ENCODE results near the gene STRIT1. TPM values are rescaled to one million over a fixed set of nuclear protein-coding genes. Genes with fewer than 3 reads are reported as not detected.

STRIT1 gene
- total RNA-seq, 1 experiment from 2014 or later: not detected

DNA sequence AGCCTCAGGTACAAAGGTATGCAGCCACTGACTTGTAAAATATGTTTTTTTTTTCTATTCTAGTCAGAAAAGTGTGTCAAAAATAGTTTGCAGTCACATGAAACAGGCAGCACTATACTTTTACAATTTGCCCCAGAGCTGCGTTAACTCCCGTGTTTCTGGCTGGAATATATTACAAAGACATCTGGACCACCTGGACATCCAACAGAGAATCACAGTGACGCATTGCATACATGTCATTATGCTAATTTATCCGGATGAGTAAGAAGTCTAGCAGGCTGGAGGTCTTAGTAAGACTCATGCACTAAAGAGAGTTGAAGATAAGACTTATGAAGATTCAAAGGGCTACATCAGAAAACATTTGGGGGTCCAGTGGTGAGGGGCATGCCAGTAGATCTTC, 39.2 kb upstream of the STRIT1 start:
- H3K9me3 ChIP-seq (ENCODE audit: low read depth, low read length, poor library complexity, severe bottlenecking): no peaks in the 10 kb centered on the region
- no TSS peak for BruUV-seq (replicated peaks)
- no peaks in the 10 kb centered on the region for H3K27me3 ChIP-seq (replicated peaks; ENCODE audit: insufficient read depth, low read depth, low read length, poor library complexity)
- intact Hi-C loops (cut with micrococcal nuclease; ENCODE audit: unreplicated experiment): no loop called here
- peak; percentile 12 for DNase-seq (ENCODE audit: low spot score)
- H3K4me1 ChIP-seq (ENCODE audit: insufficient read depth, low read length, poor library complexity, severe bottlenecking): no peaks in the 10 kb centered on the region
- ChIA-PET CTCF (no interaction called here), POLR2A (ENCODE audit: low non-redundant PET) (no interaction called here)
- no peaks in the 10 kb centered on the region for H3K36me3 ChIP-seq (ENCODE audit: insufficient read depth, low read length, poor library complexity, severe bottlenecking)
- TF ChIP-seq, protein P1, sequence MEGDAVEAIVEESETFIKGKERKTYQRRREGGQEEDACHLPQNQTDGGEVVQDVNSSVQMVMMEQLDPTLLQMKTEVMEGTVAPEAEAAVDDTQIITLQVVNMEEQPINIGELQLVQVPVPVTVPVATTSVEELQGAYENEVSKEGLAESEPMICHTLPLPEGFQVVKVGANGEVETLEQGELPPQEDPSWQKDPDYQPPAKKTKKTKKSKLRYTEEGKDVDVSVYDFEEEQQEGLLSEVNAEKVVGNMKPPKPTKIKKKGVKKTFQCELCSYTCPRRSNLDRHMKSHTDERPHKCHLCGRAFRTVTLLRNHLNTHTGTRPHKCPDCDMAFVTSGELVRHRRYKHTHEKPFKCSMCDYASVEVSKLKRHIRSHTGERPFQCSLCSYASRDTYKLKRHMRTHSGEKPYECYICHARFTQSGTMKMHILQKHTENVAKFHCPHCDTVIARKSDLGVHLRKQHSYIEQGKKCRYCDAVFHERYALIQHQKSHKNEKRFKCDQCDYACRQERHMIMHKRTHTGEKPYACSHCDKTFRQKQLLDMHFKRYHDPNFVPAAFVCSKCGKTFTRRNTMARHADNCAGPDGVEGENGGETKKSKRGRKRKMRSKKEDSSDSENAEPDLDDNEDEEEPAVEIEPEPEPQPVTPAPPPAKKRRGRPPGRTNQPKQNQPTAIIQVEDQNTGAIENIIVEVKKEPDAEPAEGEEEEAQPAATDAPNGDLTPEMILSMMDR (conservative IDR thresholded peaks at IDR 0.05; ENCODE audit: low read depth, low read length): no peak
- TF ChIP-seq EZH2 (IDR thresholded peaks at IDR 0.05; ENCODE audit: borderline replicate concordance, low read depth, low read length, poor library complexity, severe bottlenecking): no peak
- H3K27ac ChIP-seq (ENCODE audit: low read depth, low read length, poor library complexity, severe bottlenecking): no peak overlapping the region
- no peak overlapping the region for H3K4me3 ChIP-seq (ENCODE audit: low read depth, low read length, poor library complexity, severe bottlenecking)

DNA sequence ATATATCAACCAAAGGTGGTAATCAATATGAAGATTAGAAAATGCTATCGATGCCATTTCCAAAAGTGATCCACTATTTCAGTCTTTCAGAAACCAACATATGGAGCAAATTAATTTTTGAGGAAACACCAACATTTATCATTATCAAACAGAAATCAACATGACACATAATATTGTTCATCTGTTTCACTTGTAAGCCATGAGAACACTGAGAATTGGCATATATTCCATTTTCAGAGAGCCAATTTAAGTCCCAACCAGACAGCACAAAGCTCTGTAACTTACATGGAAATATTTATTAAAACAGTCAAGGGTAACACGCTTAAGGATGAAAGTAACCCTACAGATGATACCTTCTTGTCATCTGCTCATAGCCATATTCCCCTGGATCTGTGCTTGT, 37.6 kb upstream of the STRIT1 start:
- POLR2A ChIA-PET (ENCODE audit: low non-redundant PET): no interaction called here
- Histone ChIP-seq H3K36me3 (ENCODE audit: insufficient read depth, low read length, poor library complexity, severe bottlenecking) (no peaks in the 10 kb centered on the region), H3K27ac (ENCODE audit: low read depth, low read length, poor library complexity, severe bottlenecking) (no peak overlapping the region), H3K9me3 (ENCODE audit: low read depth, low read length, poor library complexity, severe bottlenecking) (no peaks in the 10 kb centered on the region), H3K4me3 (ENCODE audit: low read depth, low read length, poor library complexity, severe bottlenecking) (no peak overlapping the region), H3K27me3 (replicated peaks; ENCODE audit: insufficient read depth, low read depth, low read length, poor library complexity) (no peaks in the 10 kb centered on the region), H3K4me1 (ENCODE audit: insufficient read depth, low read length, poor library complexity, severe bottlenecking) (no peaks in the 10 kb centered on the region)
- intact Hi-C loops (cut with micrococcal nuclease; ENCODE audit: unreplicated experiment): no loop called here
- CTCF ChIA-PET: no interaction called here
- no TSS peak for BruUV-seq (replicated peaks)
- DNase-seq (ENCODE audit: low spot score): no peak
- TF ChIP-seq, protein P1 (conservative IDR thresholded peaks at IDR 0.05; ENCODE audit: low read depth, low read length): no peak
- TF ChIP-seq EZH2 (IDR thresholded peaks at IDR 0.05; ENCODE audit: borderline replicate concordance, low read depth, low read length, poor library complexity, severe bottlenecking): no peak

- Histone ChIP-seq H3K4me3 (ENCODE audit: low read depth, low read length, poor library complexity, severe bottlenecking) (no peak overlapping the region), H3K27ac (ENCODE audit: low read depth, low read length, poor library complexity, severe bottlenecking) (no peak overlapping the region), H3K27me3 (replicated peaks; ENCODE audit: insufficient read depth, low read depth, low read length, poor library complexity) (no peaks in the 10 kb centered on the region), H3K9me3 (ENCODE audit: low read depth, low read length, poor library complexity, severe bottlenecking) (no peaks in the 10 kb centered on the region), H3K36me3 (ENCODE audit: insufficient read depth, low read length, poor library complexity, severe bottlenecking) (no peaks in the 10 kb centered on the region), H3K4me1 (ENCODE audit: insufficient read depth, low read length, poor library complexity, severe bottlenecking) (peaks cover 5% of the 10 kb centered on the region)
- intact Hi-C loops (cut with micrococcal nuclease; ENCODE audit: unreplicated experiment): no loop called here
- ChIA-PET POLR2A (ENCODE audit: low non-redundant PET) (no interaction called here), CTCF (no interaction called here)
- BruUV-seq (replicated peaks): no TSS peak
- no peak for TF ChIP-seq EZH2 (IDR thresholded peaks at IDR 0.05; ENCODE audit: borderline replicate concordance, low read depth, low read length, poor library complexity, severe bottlenecking)
- TF ChIP-seq, protein P1 (conservative IDR thresholded peaks at IDR 0.05; ENCODE audit: low read depth, low read length): no peak
- no peak for DNase-seq (ENCODE audit: low spot score)
Measured at GRCh38 chr3:155330370-155330769, 36.9 kb upstream of the STRIT1 start.
